CD8-positive, alpha-beta memory T cell (primary cell): ENCODE results near the gene EPHB1. TPM values are rescaled to one million over a fixed set of nuclear protein-coding genes. Genes with fewer than 3 reads are reported as not detected.
A peak's percentile ranks its signal among the peaks of the same experiment; 100 is the strongest.

Experiments used
- CTCF ChIA-PET: fragments of 350-600 bp; sonication (Branson Sonifier 250); formaldehyde crosslinking; loops from one replicate; lab custom pipeline; 2021; ENCODE audit warnings: antibody characterized with exemption; lab: Charles Lee
- POLR2A ChIA-PET: fragments of 350-600 bp; sonication (Branson Sonifier 250); formaldehyde crosslinking; loops from one replicate; lab custom pipeline; 2021; ENCODE audit warnings: antibody characterized with exemption; lab: Charles Lee
- DNase-seq, 5 donors: peaks; one replicate each; pipeline versions ENCODE4 v3.0.0 to v3.0.0-alpha.2; 2020 to 2022; ENCODE audit warnings: mixed read lengths in 1 of 5
- H3K27ac ChIP-seq: one replicate; pipeline ENCODE4 v1.7.0; 2013; ENCODE audit warnings: low read depth, mild to moderate bottlenecking, low read length, moderate library complexity
- H3K27me3 ChIP-seq: 2 replicates; pipeline ENCODE4 v1.7.0; 2013; ENCODE audit warnings: low read length, mild to moderate bottlenecking; ENCODE audit not compliant: insufficient read depth, poor library complexity, severe bottlenecking
- H3K36me3 ChIP-seq: 2 replicates; pipeline ENCODE4 v1.7.0; 2013; ENCODE audit warnings: mild to moderate bottlenecking, low read length, moderate library complexity; ENCODE audit not compliant: insufficient read depth
- H3K4me1 ChIP-seq: 2 replicates; pipeline ENCODE4 v1.7.0; 2013; ENCODE audit warnings: mild to moderate bottlenecking, low read length, moderate library complexity; ENCODE audit not compliant: insufficient read depth
- H3K4me3 ChIP-seq: 2 replicates; pipeline ENCODE4 v1.7.0; 2013; ENCODE audit warnings: mild to moderate bottlenecking, low read length
- H3K9me3 ChIP-seq: 2 replicates; pipeline ENCODE4 v1.7.0; 2013; ENCODE audit warnings: mild to moderate bottlenecking, low read length
- H3K27ac Mint-ChIP-seq, 8 donors: one replicate each; pipeline ENCODE4 v1.8.0; 2020 to 2021; ENCODE audit warnings: mixed read lengths in 8 of 8, mild to moderate bottlenecking in 6 of 8, inconsistent platforms in 3 of 8, moderate library complexity in 3 of 8
- H3K27me3 Mint-ChIP-seq, 2 donors: one replicate each; pipeline ENCODE4 v1.8.0; 2020 to 2021; ENCODE audit warnings: mixed read lengths in 2 of 2, mild to moderate bottlenecking in 1 of 2, moderate library complexity in 1 of 2
- H3K36me3 Mint-ChIP-seq, 3 donors: one replicate each; pipeline ENCODE4 v1.8.0; 2020 to 2021; ENCODE audit warnings: mixed read lengths in 3 of 3, inconsistent platforms in 1 of 3, mild to moderate bottlenecking in 1 of 3
- H3K4me1 Mint-ChIP-seq, 3 donors: one replicate each; pipeline ENCODE4 v1.8.0; 2020 to 2021; ENCODE audit warnings: mixed read lengths in 3 of 3, inconsistent platforms in 1 of 3, mild to moderate bottlenecking in 1 of 3
- H3K4me3 Mint-ChIP-seq, 7 donors: one replicate each; pipeline ENCODE4 v1.8.0; 2020 to 2021; ENCODE audit warnings: mixed read lengths in 7 of 7, mild to moderate bottlenecking in 6 of 7, moderate library complexity in 4 of 7, inconsistent platforms in 2 of 7
- H3K9me3 Mint-ChIP-seq, 5 donors: one replicate each; pipeline ENCODE4 v1.8.0; 2020 to 2022; ENCODE audit warnings: mixed read lengths in 5 of 5, mild to moderate bottlenecking in 3 of 5, moderate library complexity in 2 of 5, inconsistent platforms in 1 of 5
- polyA plus RNA-seq: library from polyadenylated mRNA; unstranded; fragments of 300-500 nt; fragmentation: Illumina TruSeq; gene quantifications from one replicate; pipeline ENCODE4 v1.2.3, GENCODE V29; 2021
- total RNA-seq, 2 experiments: library from RNA; stranded (reverse); gene quantifications; one replicate each; pipeline ENCODE4 v1.2.3, GENCODE V29; 2021

EPHB1 gene
- total and polyA plus RNA-seq, 3 experiments from 2014 or later: 0.10 TPM; not detected in 2

DNA sequence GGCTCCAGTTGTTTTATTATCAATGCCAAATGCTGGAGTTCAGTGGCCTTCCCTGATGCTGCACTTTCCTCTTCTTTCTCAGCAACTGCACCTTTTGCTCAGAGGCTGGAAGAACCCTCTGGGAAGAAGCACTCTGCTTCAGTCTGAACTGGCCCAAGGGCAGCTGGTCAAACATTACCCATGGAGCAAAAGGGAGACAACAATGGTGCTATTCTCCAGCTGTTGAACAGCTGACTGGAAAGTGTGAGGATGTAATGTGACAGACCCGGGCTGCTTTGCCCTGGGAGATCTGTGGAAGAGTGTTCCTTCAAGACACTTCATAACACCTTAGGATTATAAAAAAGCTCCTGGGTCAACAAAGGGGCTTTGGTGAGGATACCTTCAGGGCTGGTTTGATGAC lies 84.9 kb downstream of the EPHB1 start:
- no peak for DNase-seq
- CTCF ChIA-PET: no interaction called here
- no peak overlapping the region for H3K4me3 Mint-ChIP-seq
- H3K27me3 Mint-ChIP-seq: peaks cover 2 to 7% of the 10 kb centered on the region in 2 donors
- Histone ChIP-seq H3K9me3 (no peaks in the 10 kb centered on the region), H3K27ac (no peak overlapping the region), H3K27me3 (no peaks in the 10 kb centered on the region), H3K36me3 (no peaks in the 10 kb centered on the region), H3K4me1 (no peaks in the 10 kb centered on the region), H3K4me3 (no peak overlapping the region)
- H3K36me3 Mint-ChIP-seq: no peaks in the 10 kb centered on the region
- no peak overlapping the region for H3K27ac Mint-ChIP-seq
- POLR2A ChIA-PET: no interaction called here
- no peaks in the 10 kb centered on the region for H3K4me1 Mint-ChIP-seq
- H3K9me3 Mint-ChIP-seq: peaks cover 0 to 6% (median 3%) of the 10 kb centered on the region in 5 donors

DNA sequence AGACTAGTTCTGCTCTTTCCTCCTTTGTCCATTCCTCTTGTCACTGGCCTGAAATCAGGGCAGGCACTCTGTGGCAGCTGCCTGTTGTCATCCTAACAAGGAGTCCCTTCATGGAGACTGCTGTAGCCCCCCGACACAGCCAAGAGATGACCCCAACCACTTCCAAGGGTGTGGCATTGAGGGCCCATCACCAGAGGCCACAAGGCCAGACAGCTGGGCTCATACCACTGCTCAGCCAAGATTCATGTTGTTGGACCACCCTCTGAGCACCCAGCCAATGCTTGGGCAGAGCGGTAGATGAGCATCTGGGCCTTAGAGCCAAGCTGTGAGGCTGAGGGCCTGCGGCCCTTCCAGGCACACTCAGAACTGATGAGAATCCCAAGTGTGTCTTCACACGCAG lies 85.4 kb downstream of the EPHB1 start:
- H3K36me3 ChIP-seq: no peaks in the 10 kb centered on the region
- no peaks in the 10 kb centered on the region for H3K27me3 ChIP-seq
- peaks cover 0 to 6% (median 3%) of the 10 kb centered on the region in 5 donors for H3K9me3 Mint-ChIP-seq
- H3K36me3 Mint-ChIP-seq: no peaks in the 10 kb centered on the region
- no peak for DNase-seq
- H3K27ac Mint-ChIP-seq: peak overlapping the region in 1 of 8 donors; percentile 74
- no peaks in the 10 kb centered on the region for H3K9me3 ChIP-seq
- CTCF ChIA-PET: no interaction called here
- POLR2A ChIA-PET: no interaction called here
- H3K4me3 ChIP-seq: no peak overlapping the region
- peaks cover 2 to 7% of the 10 kb centered on the region in 2 donors for H3K27me3 Mint-ChIP-seq
- no peaks in the 10 kb centered on the region for H3K4me1 Mint-ChIP-seq
- H3K27ac ChIP-seq: no peak overlapping the region
- no peak overlapping the region for H3K4me3 Mint-ChIP-seq
- no peaks in the 10 kb centered on the region for H3K4me1 ChIP-seq

DNA sequence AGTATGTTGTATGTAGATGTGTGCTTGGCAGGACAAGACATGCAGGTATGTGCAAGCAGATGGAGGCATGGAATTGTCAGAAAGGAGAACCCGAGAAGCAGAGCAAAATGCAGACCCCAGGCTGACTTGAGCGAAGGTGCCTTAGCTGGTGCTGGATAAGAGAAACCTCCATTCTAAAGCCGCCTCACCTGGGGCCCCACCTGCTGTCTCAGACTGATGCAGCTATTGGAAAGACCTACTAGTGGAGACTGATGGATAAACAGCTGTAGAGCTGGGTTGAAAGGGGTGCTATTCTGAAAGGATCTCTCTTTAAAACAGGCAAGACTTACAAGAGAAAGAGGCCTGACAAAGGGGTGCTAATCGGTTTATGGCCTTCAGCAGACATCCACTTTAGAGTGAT lies 86.2 kb downstream of the EPHB1 start:
- ChIA-PET POLR2A (no interaction called here), CTCF (no interaction called here)

DNA sequence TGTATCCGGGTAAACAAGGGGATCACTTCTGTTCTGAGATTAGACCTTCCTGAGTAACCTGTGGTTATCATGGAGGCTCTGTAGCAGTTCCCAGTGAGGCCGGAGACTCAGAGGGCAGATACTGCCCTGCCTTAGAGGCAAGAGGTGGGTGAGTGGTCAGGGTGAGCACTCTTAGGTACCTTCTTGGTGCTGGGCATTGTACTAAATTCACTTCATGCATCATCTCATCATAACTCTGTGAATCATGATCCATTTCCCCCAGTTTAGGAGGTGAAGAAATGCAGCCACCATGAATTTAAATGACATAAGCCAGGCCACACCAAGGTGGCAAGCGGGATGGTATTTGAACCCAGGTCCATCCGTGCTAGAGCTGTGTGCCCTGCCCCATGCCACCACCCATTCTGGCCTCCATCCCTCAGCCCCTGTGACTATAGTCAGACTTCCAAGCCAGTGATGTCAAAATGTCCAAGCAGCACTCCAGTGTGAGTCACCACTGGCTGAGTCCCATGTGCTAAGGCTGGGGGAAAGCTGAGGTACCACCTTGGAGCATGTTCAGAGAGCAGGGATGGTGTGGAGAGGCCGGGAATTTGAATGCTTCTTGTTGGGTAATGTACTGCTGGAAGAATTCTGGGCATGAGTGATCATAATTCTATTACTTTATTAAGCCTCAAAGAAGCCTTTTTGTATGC lies 88.8 kb downstream of the EPHB1 start:
- H3K9me3 Mint-ChIP-seq: peaks cover 0 to 3% (median 0%) of the 10 kb centered on the region in 5 donors
- Histone ChIP-seq H3K27me3 (no peaks in the 10 kb centered on the region), H3K4me1 (no peaks in the 10 kb centered on the region), H3K9me3 (no peaks in the 10 kb centered on the region), H3K4me3 (no peak overlapping the region), H3K36me3 (no peaks in the 10 kb centered on the region), H3K27ac (no peak overlapping the region)
- CTCF ChIA-PET: no interaction called here
- DNase-seq: no peak
- peaks cover 0 to 6% (median 0%) of the 10 kb centered on the region in 3 donors for H3K4me1 Mint-ChIP-seq
- H3K27ac Mint-ChIP-seq: no peak overlapping the region
- peaks cover 1 to 2% of the 10 kb centered on the region in 2 donors for H3K27me3 Mint-ChIP-seq
- no peaks in the 10 kb centered on the region for H3K36me3 Mint-ChIP-seq
- POLR2A ChIA-PET: no interaction called here
- no peak overlapping the region for H3K4me3 Mint-ChIP-seq

More for the DNA sequence above, 86.2 kb downstream of the EPHB1 start:
- Mint-ChIP-seq H3K36me3 (no peaks in the 10 kb centered on the region), H3K9me3 (peaks cover 0 to 3% (median 2%) of the 10 kb centered on the region in 5 donors), H3K4me1 (peaks cover 0 to 6% (median 0%) of the 10 kb centered on the region in 3 donors), H3K27me3 (peaks cover 2 to 7% of the 10 kb centered on the region in 2 donors), H3K27ac (no peak overlapping the region), H3K4me3 (no peak overlapping the region)
- H3K27me3 ChIP-seq: no peaks in the 10 kb centered on the region
- DNase-seq: no peak
- no peaks in the 10 kb centered on the region for H3K9me3 ChIP-seq
- no peaks in the 10 kb centered on the region for H3K36me3 ChIP-seq
- no peak overlapping the region for H3K27ac ChIP-seq
- H3K4me3 ChIP-seq: no peak overlapping the region
- no peaks in the 10 kb centered on the region for H3K4me1 ChIP-seq

DNA sequence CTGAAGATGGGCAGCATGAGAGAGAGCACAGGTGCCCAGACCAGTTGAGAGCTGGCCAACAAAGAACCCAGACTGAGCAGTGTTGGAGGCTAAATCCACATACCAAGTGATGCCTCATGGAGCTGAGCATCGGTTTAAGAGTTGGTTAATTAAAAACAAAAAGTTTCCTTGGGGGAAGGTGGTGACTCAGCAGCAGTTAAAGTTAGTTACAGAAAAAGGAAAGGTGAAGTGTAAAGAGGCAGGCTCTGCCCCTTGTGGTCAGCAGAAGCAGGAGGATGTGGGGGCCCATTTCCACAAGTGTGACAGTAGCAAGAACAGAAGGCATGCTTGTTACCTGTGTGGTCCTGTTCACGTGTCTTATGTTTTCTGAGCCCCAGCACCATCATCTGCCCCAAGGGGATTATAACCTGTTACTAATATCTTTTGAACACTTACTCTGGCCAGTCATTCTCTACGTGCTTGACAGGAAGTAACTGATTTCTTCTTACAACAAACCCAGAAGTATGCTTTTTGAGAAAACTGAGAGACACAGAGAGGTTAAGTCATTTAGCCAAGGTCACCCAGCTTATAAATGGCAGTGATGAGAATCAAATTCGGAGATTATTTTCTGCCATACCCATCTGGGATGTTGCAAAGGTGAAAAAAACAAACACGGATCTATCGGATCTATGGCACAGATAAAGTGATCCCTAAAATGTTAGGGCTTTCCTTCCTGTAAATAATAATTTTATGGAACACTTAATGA lies 91.0 kb downstream of the EPHB1 start:
- H3K4me3 Mint-ChIP-seq: no peak overlapping the region
- Histone ChIP-seq H3K9me3 (no peaks in the 10 kb centered on the region), H3K27ac (no peak overlapping the region), H3K36me3 (no peaks in the 10 kb centered on the region), H3K4me1 (no peaks in the 10 kb centered on the region), H3K4me3 (no peak overlapping the region), H3K27me3 (no peaks in the 10 kb centered on the region)
- ChIA-PET CTCF (no interaction called here), POLR2A (no interaction called here)
- peaks cover 0 to 6% (median 0%) of the 10 kb centered on the region in 3 donors for H3K4me1 Mint-ChIP-seq
- H3K27me3 Mint-ChIP-seq: peaks cover 0 to 2% of the 10 kb centered on the region in 2 donors
- no peak overlapping the region for H3K27ac Mint-ChIP-seq
- no peaks in the 10 kb centered on the region for H3K36me3 Mint-ChIP-seq
- H3K9me3 Mint-ChIP-seq: peaks cover 0 to 3% (median 0%) of the 10 kb centered on the region in 5 donors
- no peak for DNase-seq

DNA sequence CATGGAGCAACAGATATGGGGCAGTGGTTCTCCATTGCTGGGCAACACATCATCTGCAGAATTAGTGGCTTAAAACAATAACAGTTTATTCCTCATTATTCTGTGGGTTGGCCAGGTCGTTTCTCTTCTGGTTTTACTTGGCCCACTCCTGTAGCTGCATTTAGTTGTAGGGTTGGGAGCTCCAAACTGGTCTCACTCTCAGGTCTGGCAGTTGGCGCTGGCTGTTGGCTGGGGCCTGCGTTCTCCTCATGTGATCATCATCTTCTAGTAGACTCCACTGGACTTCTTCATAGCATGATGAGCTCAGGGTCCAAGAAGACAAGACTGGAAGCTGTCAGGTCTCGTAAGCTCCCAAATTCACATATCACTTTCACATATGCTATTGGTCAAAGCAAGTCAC lies 91.9 kb downstream of the EPHB1 start:
- no peak overlapping the region for H3K27ac Mint-ChIP-seq
- no peak overlapping the region for H3K4me3 ChIP-seq
- H3K36me3 Mint-ChIP-seq: no peaks in the 10 kb centered on the region
- H3K27me3 Mint-ChIP-seq: peaks cover 0 to 2% of the 10 kb centered on the region in 2 donors
- ChIA-PET POLR2A (no interaction called here), CTCF (no interaction called here)
- no peaks in the 10 kb centered on the region for H3K9me3 ChIP-seq
- H3K27me3 ChIP-seq: no peaks in the 10 kb centered on the region
- no peak for DNase-seq
- peaks cover 0 to 6% (median 0%) of the 10 kb centered on the region in 3 donors for H3K4me1 Mint-ChIP-seq
- H3K4me3 Mint-ChIP-seq: no peak overlapping the region
- H3K36me3 ChIP-seq: no peaks in the 10 kb centered on the region
- no peaks in the 10 kb centered on the region for H3K4me1 ChIP-seq
- no peak overlapping the region for H3K27ac ChIP-seq
- H3K9me3 Mint-ChIP-seq: no peaks in the 10 kb centered on the region

DNA sequence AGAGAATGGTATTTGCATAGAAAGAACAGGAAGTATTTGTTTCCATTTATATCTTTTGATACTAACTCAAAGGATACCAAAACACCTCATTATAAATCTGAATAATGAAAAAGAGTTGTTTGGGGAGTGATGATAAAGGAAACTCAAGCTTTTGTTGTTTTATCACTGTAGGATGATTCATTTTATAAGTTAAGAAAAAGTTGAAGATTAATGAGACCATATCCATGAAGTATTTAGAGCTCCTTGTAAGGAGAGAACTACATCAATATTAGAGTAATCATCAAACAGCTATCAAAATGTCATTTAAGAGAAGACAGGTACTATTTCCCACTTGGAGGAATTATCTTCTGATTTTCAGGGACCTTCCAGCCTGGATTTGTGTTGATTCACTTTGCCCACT lies 92.5 kb downstream of the EPHB1 start:
- Mint-ChIP-seq H3K4me3 (no peak overlapping the region), H3K27me3 (peaks cover 0 to 2% of the 10 kb centered on the region in 2 donors), H3K9me3 (no peaks in the 10 kb centered on the region), H3K27ac (no peak overlapping the region), H3K36me3 (no peaks in the 10 kb centered on the region), H3K4me1 (peaks cover 0 to 6% (median 0%) of the 10 kb centered on the region in 3 donors)
- Histone ChIP-seq H3K9me3 (no peaks in the 10 kb centered on the region), H3K27me3 (no peaks in the 10 kb centered on the region), H3K27ac (no peak overlapping the region), H3K4me1 (no peaks in the 10 kb centered on the region), H3K36me3 (no peaks in the 10 kb centered on the region), H3K4me3 (no peak overlapping the region)
- ChIA-PET POLR2A (no interaction called here), CTCF (no interaction called here)
- DNase-seq: no peak

DNA sequence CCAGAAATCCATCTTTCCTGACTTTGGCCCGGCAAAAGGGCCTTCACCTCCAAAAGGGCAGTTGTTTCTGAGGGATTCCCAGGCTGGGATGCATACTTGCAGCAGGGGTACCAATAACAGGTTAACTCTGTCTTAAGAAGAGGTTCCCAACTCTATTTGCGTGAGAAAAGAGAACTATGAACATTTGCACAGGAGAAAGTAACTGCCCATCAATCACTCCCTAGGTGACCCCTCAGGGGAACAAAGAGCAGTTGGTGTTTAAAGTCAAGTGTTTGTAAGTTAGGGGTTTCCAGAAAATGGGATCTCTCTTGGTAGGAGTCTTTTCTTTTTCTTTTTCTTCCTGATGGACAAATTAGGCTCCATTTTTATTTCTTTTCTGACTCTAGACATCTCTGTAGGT lies 97.3 kb downstream of the EPHB1 start:
- no peak overlapping the region for H3K27ac ChIP-seq
- no peak overlapping the region for H3K4me3 ChIP-seq
- CTCF ChIA-PET: no interaction called here
- no peak for DNase-seq
- H3K9me3 ChIP-seq: no peaks in the 10 kb centered on the region
- Mint-ChIP-seq H3K4me3 (no peak overlapping the region), H3K9me3 (no peaks in the 10 kb centered on the region), H3K27ac (no peak overlapping the region), H3K27me3 (peaks cover 0 to 3% of the 10 kb centered on the region in 2 donors), H3K36me3 (no peaks in the 10 kb centered on the region), H3K4me1 (no peaks in the 10 kb centered on the region)
- H3K4me1 ChIP-seq: no peaks in the 10 kb centered on the region
- POLR2A ChIA-PET: no interaction called here
- H3K36me3 ChIP-seq: no peaks in the 10 kb centered on the region
- H3K27me3 ChIP-seq: no peaks in the 10 kb centered on the region
